ENCODE results near the gene ITPKB. TPM values are rescaled to one million over a fixed set of nuclear protein-coding genes. Genes with fewer than 3 reads are reported as not detected.
A peak's percentile ranks its signal among the peaks of the same experiment; 100 is the strongest.
"Not testable (repeated sequence)": the region's sequence is repeated elsewhere in the genome, so short reads cannot be mapped to it uniquely, and the experiment has no call there.

ITPKB gene
- total and polyA plus RNA-seq, 9 donors: 10.2 to 32.4 (median 23.5) TPM

GRCh38 chr1:226779561-226779960 is 40.5 kb upstream of the ITPKB start:
- DNase-seq: peak; percentile 13
- peaks cover 11% of the 10 kb centered on the region for H3K4me1 ChIP-seq (ENCODE audit: control insufficient read depth, insufficient read depth, low read length)
- H3K27ac ChIP-seq (ENCODE audit: low read length): no peak overlapping the region
- 71% methylated on average over 7 of the region's 10 CpGs for WGBS (ENCODE audit: insufficient coverage)
- peaks cover 11% of the 10 kb centered on the region for H3K9me3 ChIP-seq (replicated peaks; ENCODE audit: control insufficient read depth, low read depth, low read length)
- no peaks in the 10 kb centered on the region for H3K27me3 ChIP-seq (ENCODE audit: control insufficient read depth, insufficient read depth, low read length)
- H3K4me3 ChIP-seq (ENCODE audit: low read length): no peak overlapping the region
- H3K36me3 ChIP-seq (ENCODE audit: control insufficient read depth, insufficient read depth, low read length): no peaks in the 10 kb centered on the region

- no peaks in the 10 kb centered on the region for H3K36me3 ChIP-seq (ENCODE audit: control insufficient read depth, insufficient read depth, low read length)
- 55% methylated on average over 5 of the region's 5 CpGs for WGBS (ENCODE audit: insufficient coverage)
- peaks cover 11% of the 10 kb centered on the region for H3K9me3 ChIP-seq (replicated peaks; ENCODE audit: control insufficient read depth, low read depth, low read length)
- no peaks in the 10 kb centered on the region for H3K27me3 ChIP-seq (ENCODE audit: control insufficient read depth, insufficient read depth, low read length)
- peaks cover 4% of the 10 kb centered on the region for H3K4me1 ChIP-seq (ENCODE audit: control insufficient read depth, insufficient read depth, low read length)
- no peak overlapping the region for H3K27ac ChIP-seq (ENCODE audit: low read length)
- peak; percentile 16 for DNase-seq
- no peak overlapping the region for H3K4me3 ChIP-seq (ENCODE audit: low read length)
These were observed 39.6 kb upstream of the ITPKB start for GRCh38 chr1:226778657-226779058.

- H3K27ac ChIP-seq (ENCODE audit: low read length): no peak overlapping the region
- H3K36me3 ChIP-seq (ENCODE audit: control insufficient read depth, insufficient read depth, low read length): no peaks in the 10 kb centered on the region
- no CpG with 5 or more reads among the region's 1 CpG for WGBS (ENCODE audit: insufficient coverage)
- H3K4me3 ChIP-seq (ENCODE audit: low read length): no peak overlapping the region
- H3K9me3 ChIP-seq (replicated peaks; ENCODE audit: control insufficient read depth, low read depth, low read length): peaks cover 11% of the 10 kb centered on the region
- peaks cover 4% of the 10 kb centered on the region for H3K4me1 ChIP-seq (ENCODE audit: control insufficient read depth, insufficient read depth, low read length)
- no peak for DNase-seq
- no peaks in the 10 kb centered on the region for H3K27me3 ChIP-seq (ENCODE audit: control insufficient read depth, insufficient read depth, low read length)
These were observed 37.9 kb upstream of the ITPKB start for GRCh38 chr1:226776975-226777374.

GRCh38 chr1:226776066-226776465 is 37.0 kb upstream of the ITPKB start:
- Histone ChIP-seq H3K27me3 (ENCODE audit: control insufficient read depth, insufficient read depth, low read length) (no peaks in the 10 kb centered on the region), H3K4me3 (ENCODE audit: low read length) (no peak overlapping the region), H3K36me3 (ENCODE audit: control insufficient read depth, insufficient read depth, low read length) (no peaks in the 10 kb centered on the region), H3K27ac (ENCODE audit: low read length) (no peak overlapping the region), H3K4me1 (ENCODE audit: control insufficient read depth, insufficient read depth, low read length) (peaks cover 4% of the 10 kb centered on the region), H3K9me3 (replicated peaks; ENCODE audit: control insufficient read depth, low read depth, low read length) (peaks cover 11% of the 10 kb centered on the region)
- no peak for DNase-seq
- WGBS (ENCODE audit: insufficient coverage): 83% methylated on average over 1 of the region's 6 CpGs

GRCh38 chr1:226772446-226773139 is 33.5 kb upstream of the ITPKB start:
- DNase-seq: no peak
- 78% methylated on average over 4 of the region's 7 CpGs for WGBS (ENCODE audit: insufficient coverage)
- Histone ChIP-seq H3K9me3 (replicated peaks; ENCODE audit: control insufficient read depth, low read depth, low read length) (peaks cover 8% of the 10 kb centered on the region), H3K27ac (ENCODE audit: low read length) (no peak overlapping the region), H3K4me1 (ENCODE audit: control insufficient read depth, insufficient read depth, low read length) (no peaks in the 10 kb centered on the region), H3K4me3 (ENCODE audit: low read length) (no peak overlapping the region), H3K36me3 (ENCODE audit: control insufficient read depth, insufficient read depth, low read length) (no peaks in the 10 kb centered on the region), H3K27me3 (ENCODE audit: control insufficient read depth, insufficient read depth, low read length) (no peaks in the 10 kb centered on the region)

GRCh38 chr1:226767170-226767569 is 28.1 kb upstream of the ITPKB start:
- H3K27me3 ChIP-seq (ENCODE audit: control insufficient read depth, insufficient read depth, low read length); H3K4me3 ChIP-seq (ENCODE audit: low read length); H3K27ac ChIP-seq (ENCODE audit: low read length); H3K9me3 ChIP-seq (replicated peaks; ENCODE audit: control insufficient read depth, low read depth, low read length); H3K36me3 ChIP-seq (ENCODE audit: control insufficient read depth, insufficient read depth, low read length); DNase-seq; H3K4me1 ChIP-seq (ENCODE audit: control insufficient read depth, insufficient read depth, low read length): not testable (repeated sequence)
- WGBS (ENCODE audit: insufficient coverage): no CpG with 5 or more reads among the region's 3 CpGs

DNA sequence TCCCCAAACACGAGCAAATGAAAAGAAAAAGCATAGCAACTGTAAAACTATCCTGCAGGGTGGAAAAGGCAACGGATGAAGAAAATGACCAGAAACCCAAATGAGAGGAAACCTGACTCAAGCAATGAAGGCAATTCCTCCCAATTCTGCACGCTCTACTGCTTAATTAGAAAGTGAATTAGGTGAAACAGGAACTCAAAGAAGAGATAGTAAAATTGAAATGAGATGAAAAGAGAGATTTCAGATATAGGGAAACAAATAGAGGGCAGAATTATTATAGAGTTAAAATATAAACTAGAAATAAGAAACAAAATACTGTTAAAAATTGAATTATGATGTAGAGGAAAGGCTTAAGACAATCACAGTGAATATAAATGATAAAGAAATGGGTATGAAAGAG is 27.5 kb upstream of the ITPKB start:
- Histone ChIP-seq H3K9me3 (replicated peaks; ENCODE audit: control insufficient read depth, low read depth, low read length) (no peaks in the 10 kb centered on the region), H3K27ac (ENCODE audit: low read length) (no peak overlapping the region), H3K4me1 (ENCODE audit: control insufficient read depth, insufficient read depth, low read length) (no peaks in the 10 kb centered on the region), H3K36me3 (ENCODE audit: control insufficient read depth, insufficient read depth, low read length) (no peaks in the 10 kb centered on the region), H3K27me3 (ENCODE audit: control insufficient read depth, insufficient read depth, low read length) (no peaks in the 10 kb centered on the region), H3K4me3 (ENCODE audit: low read length) (no peak overlapping the region)
- no peak for DNase-seq
- 44% methylated on average over 2 of the region's 3 CpGs for WGBS (ENCODE audit: insufficient coverage)

DNA sequence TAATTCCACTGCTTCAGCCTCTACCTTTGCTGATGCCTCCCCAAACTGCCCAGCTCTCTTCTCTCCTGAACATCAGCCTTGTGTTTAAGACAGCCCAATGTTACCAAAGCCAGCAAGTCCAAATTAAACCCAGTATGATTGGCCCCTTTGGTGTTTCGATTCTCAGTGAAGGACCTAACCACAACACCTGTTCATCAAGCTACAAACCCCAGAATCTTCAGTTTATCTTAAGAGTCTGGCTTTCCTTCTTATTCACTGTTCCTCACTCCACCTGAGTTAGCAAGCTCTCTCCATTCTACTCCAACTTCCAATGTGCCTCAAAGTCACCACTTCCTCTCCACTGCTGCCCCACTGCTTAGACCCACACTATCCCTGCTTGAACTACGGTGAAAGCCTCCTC is 25.5 kb upstream of the ITPKB start:
- H3K9me3 ChIP-seq (replicated peaks; ENCODE audit: control insufficient read depth, low read depth, low read length): no peaks in the 10 kb centered on the region
- no peaks in the 10 kb centered on the region for H3K4me1 ChIP-seq (ENCODE audit: control insufficient read depth, insufficient read depth, low read length)
- 94% methylated on average over 2 of the region's 2 CpGs for WGBS (ENCODE audit: insufficient coverage)
- H3K27ac ChIP-seq (ENCODE audit: low read length): no peak overlapping the region
- DNase-seq: no peak
- H3K4me3 ChIP-seq (ENCODE audit: low read length): no peak overlapping the region
- H3K36me3 ChIP-seq (ENCODE audit: control insufficient read depth, insufficient read depth, low read length): no peaks in the 10 kb centered on the region
- H3K27me3 ChIP-seq (ENCODE audit: control insufficient read depth, insufficient read depth, low read length): no peaks in the 10 kb centered on the region

DNA sequence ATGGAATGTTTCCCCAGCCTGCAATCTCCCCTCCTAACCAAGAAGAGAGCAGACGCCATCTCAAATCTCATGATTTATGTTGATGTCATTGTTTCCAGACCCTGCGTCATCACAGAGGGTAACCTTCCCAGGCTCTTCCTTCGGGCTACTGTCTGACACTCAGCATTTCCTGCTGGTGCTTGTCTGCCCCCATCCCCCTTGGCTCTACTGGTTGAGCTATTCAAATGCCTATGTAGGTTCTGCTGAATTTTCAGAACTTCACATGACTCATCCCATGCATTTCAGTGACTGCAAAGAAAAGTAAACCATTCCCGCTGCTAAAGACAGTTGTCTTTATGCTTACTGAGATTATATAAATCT is 24.8 kb upstream of the ITPKB start:
- Histone ChIP-seq H3K9me3 (replicated peaks; ENCODE audit: control insufficient read depth, low read depth, low read length) (no peaks in the 10 kb centered on the region), H3K4me1 (ENCODE audit: control insufficient read depth, insufficient read depth, low read length) (no peaks in the 10 kb centered on the region), H3K4me3 (ENCODE audit: low read length) (no peak overlapping the region), H3K36me3 (ENCODE audit: control insufficient read depth, insufficient read depth, low read length) (no peaks in the 10 kb centered on the region), H3K27ac (ENCODE audit: low read length) (no peak overlapping the region), H3K27me3 (ENCODE audit: control insufficient read depth, insufficient read depth, low read length) (no peaks in the 10 kb centered on the region)
- no CpG with 5 or more reads among the region's 4 CpGs for WGBS (ENCODE audit: insufficient coverage)
- peak; percentile 21 for DNase-seq

DNA sequence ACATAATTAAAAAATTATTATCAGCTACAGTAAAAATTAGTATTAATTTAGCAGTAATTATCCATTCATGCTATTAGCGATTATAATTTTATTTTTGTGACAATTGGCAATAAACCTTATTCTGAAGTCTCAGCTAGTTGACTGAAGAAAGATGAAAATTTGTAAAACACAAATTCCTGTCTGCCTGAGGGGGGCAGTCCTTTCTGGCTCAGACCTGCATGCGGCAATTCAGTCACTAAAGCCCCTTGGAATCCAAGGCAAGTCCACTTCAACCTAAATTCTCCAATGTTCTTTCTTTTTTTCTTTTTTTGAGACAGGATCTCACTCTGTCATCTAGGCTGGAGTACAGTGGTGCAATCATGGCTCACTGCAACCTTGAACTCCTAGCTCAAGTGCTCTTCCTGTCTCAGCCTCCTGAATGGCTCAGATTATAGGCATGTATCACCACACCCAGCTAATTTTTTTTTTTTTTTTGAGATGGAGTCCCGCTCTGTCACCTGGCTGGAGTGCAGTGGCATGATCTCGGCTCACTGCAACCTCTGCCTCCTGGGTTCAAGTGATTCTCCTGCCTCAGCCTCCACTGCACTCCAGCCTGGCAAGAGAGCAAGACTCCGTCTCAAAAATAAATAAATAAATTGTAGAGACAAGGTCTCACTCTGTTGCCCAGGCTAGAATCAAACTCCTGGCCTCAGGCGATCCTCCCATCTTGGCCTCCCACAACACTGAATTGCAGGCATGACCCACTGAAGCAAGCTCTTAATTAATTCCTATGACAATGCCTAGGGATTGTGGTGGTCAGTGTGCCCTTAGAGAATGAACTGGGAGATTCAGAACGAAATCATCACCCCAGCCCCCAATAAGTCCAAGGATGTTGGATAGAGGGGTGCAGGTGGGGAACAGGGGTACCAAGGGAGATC is 24.2 kb upstream of the ITPKB start:
- H3K36me3 ChIP-seq (ENCODE audit: control insufficient read depth, insufficient read depth, low read length): no peaks in the 10 kb centered on the region
- H3K27me3 ChIP-seq (ENCODE audit: control insufficient read depth, insufficient read depth, low read length): no peaks in the 10 kb centered on the region
- H3K9me3 ChIP-seq (replicated peaks; ENCODE audit: control insufficient read depth, low read depth, low read length): no peaks in the 10 kb centered on the region
- 86% methylated on average over 1 of the region's 7 CpGs for WGBS (ENCODE audit: insufficient coverage)
- DNase-seq: no peak
- H3K27ac ChIP-seq (ENCODE audit: low read length): no peak overlapping the region
- H3K4me3 ChIP-seq (ENCODE audit: low read length): no peak overlapping the region
- H3K4me1 ChIP-seq (ENCODE audit: control insufficient read depth, insufficient read depth, low read length): no peaks in the 10 kb centered on the region
